Measurements from ENCODE around the gene ZFP36.
A peak's percentile ranks its signal among the peaks of the same experiment; 100 is the strongest.
"Not testable (repeated sequence)": the region's sequence is repeated elsewhere in the genome, so short reads cannot be mapped to it uniquely, and the experiment has no call there.

ZFP36 gene

GRCh38 chr19:39406656-39407409 is at the start of gene ZFP36:
TSS of gene ZFP36 (plus strand) at chr19:39406847. CDS start at chr19:39406905, 58 bp downstream.
- peak; percentile 80 to 81 for DNase-seq (ENCODE audit: low read depth in 2 of 2)

- DNase-seq (ENCODE audit: low read depth in 2 of 2), result no peak
Observed at GRCh38 chr19:39359026-39359425, 47.6 kb upstream of the ZFP36 start.

GRCh38 chr19:39360599-39360998 is 46.0 kb upstream of the ZFP36 start:
- DNase-seq (ENCODE audit: low read depth in 2 of 2), result no peak

- DNase-seq (ENCODE audit: low read depth in 2 of 2), result no peak
Observed at GRCh38 chr19:39362682-39363657, 43.7 kb upstream of the ZFP36 start.

GRCh38 chr19:39363901-39364457 is 42.7 kb upstream of the ZFP36 start:
- DNase-seq (ENCODE audit: low read depth in 2 of 2), result no peak

GRCh38 chr19:39365531-39365930 is 41.1 kb upstream of the ZFP36 start:
- no peak for DNase-seq (ENCODE audit: low read depth in 2 of 2)

- no peak for DNase-seq (ENCODE audit: low read depth in 2 of 2)
Observed at GRCh38 chr19:39369200-39369599, 37.4 kb upstream of the ZFP36 start.

GRCh38 chr19:39370735-39371134 is 35.9 kb upstream of the ZFP36 start:
- DNase-seq (ENCODE audit: low read depth in 2 of 2), result no peak

- DNase-seq (ENCODE audit: low read depth in 2 of 2), result no peak
Observed at GRCh38 chr19:39372047-39372802, 34.4 kb upstream of the ZFP36 start.

GRCh38 chr19:39372941-39373340 is 33.7 kb upstream of the ZFP36 start:
- no peak for DNase-seq (ENCODE audit: low read depth in 2 of 2)

- no peak for DNase-seq (ENCODE audit: low read depth in 2 of 2)
Observed at GRCh38 chr19:39375929-39376328, 30.7 kb upstream of the ZFP36 start.

GRCh38 chr19:39377373-39378362 is 29.0 kb upstream of the ZFP36 start:
- DNase-seq (ENCODE audit: low read depth in 2 of 2), result no peak

GRCh38 chr19:39379366-39379765 is 27.3 kb upstream of the ZFP36 start:
- DNase-seq (ENCODE audit: low read depth in 2 of 2), result not testable (repeated sequence)

- DNase-seq (ENCODE audit: low read depth in 2 of 2), result no peak
Observed at GRCh38 chr19:39379865-39380396, 26.7 kb upstream of the ZFP36 start.

GRCh38 chr19:39380521-39381502 is 25.8 kb upstream of the ZFP36 start:
- DNase-seq (ENCODE audit: low read depth in 2 of 2), result no peak

- no peak for DNase-seq (ENCODE audit: low read depth in 2 of 2)
Observed at GRCh38 chr19:39381910-39382611, 24.6 kb upstream of the ZFP36 start.

GRCh38 chr19:39382991-39383828 is 23.4 kb upstream of the ZFP36 start:
- no peak for DNase-seq (ENCODE audit: low read depth in 2 of 2)

All from activated CD8-positive, alpha-beta memory T cell treated with anti-CD3 and anti-CD28 coated beads for 4 hours (primary cell).